IMR-90 (cell line): ENCODE data around the gene IGF2BP1.

ENCODE experiments used
- CEBPB ChIP-seq: IDR thresholded peaks from 2 replicates; pipeline ENCODE4 v1.6.1; 2012; ENCODE audit warnings: low read depth, low read length, improper control_type of control experiment
- CHD1 ChIP-seq: IDR thresholded peaks from 2 replicates; pipeline ENCODE4 v1.6.1; 2012; ENCODE audit warnings: low read depth, low read length, improper control_type of control experiment
- CTCF ChIP-seq: conservative IDR thresholded peaks from 2 replicates; pipeline ENCODE4 v1.5.1; 2012; ENCODE audit warnings: mild to moderate bottlenecking, low read depth, low read length, improper control_type of control experiment
- ELK1 ChIP-seq: fragments of 150-350 bp; IDR thresholded peaks from 2 replicates; pipeline ENCODE4 v1.6.1; 2016; ENCODE audit warnings: low read depth, mild to moderate bottlenecking, low read length, moderate library complexity, borderline replicate concordance
- MAZ ChIP-seq: IDR thresholded peaks from 2 replicates; pipeline ENCODE4 v1.6.1; 2012; ENCODE audit warnings: low read depth, mild to moderate bottlenecking, low read length, improper control_type of control experiment, moderate library complexity, borderline replicate concordance
- POLR2A ChIP-seq: IDR thresholded peaks from 2 replicates; pipeline ENCODE4 v1.6.1; 2012; ENCODE audit warnings: mild to moderate bottlenecking, low read depth, low read length
- RAD21 ChIP-seq: IDR thresholded peaks from 2 replicates; pipeline ENCODE4 v1.6.1; 2012; ENCODE audit warnings: low read length, improper control_type of control experiment
- RFX5 ChIP-seq: IDR thresholded peaks from 2 replicates; pipeline ENCODE4 v1.8.0; 2012; ENCODE audit warnings: low read depth, mild to moderate bottlenecking, low read length, moderate library complexity
- USF2 ChIP-seq: fragments of 150-350 bp; IDR thresholded peaks from 2 replicates; pipeline ENCODE4 v1.6.1; 2017; ENCODE audit warnings: mild to moderate bottlenecking, antibody characterized with exemption, low read length, low read depth

- TF ChIP-seq CTCF, result no peak
- TF ChIP-seq POLR2A, result no peak
- no peak for TF ChIP-seq RAD21
- TF ChIP-seq ELK1, result no peak
- no peak for TF ChIP-seq CHD1
- TF ChIP-seq RFX5, result no peak
- TF ChIP-seq MAZ, result no peak
- no peak for TF ChIP-seq USF2
- TF ChIP-seq CEBPB, result no peak
Measured at GRCh38 chr17:49015924-49016774, 19.0 kb downstream of the IGF2BP1 start.
